NCI-H526 (cell line): ENCODE data around the gene MYOCD.

Experiments used
- DNase-seq, 2 experiments: peaks; one replicate each; lab custom pipeline; 2025; lab: John Stamatoyannopoulos, UW

The MYOCD gene

DNA sequence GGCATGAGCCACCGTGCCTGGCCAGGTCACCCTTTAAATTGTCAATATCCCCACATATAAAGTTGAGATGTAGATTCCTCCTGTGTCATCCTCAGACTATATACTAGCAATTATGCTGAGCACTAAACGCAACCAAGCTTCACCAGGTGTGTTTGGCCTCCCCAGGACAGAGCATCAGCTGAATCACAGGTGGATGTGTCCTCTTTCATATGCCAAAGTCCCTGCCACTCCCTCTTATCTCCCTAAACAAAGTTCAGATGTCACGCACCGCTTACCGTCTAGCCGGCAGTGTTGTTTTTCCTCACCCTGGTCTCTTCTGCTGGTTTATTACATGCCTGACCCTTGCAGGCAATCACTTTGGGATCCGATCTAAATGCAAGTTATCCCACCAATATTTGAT is 79.8 kb downstream of the MYOCD start:
- no peak for DNase-seq

DNA sequence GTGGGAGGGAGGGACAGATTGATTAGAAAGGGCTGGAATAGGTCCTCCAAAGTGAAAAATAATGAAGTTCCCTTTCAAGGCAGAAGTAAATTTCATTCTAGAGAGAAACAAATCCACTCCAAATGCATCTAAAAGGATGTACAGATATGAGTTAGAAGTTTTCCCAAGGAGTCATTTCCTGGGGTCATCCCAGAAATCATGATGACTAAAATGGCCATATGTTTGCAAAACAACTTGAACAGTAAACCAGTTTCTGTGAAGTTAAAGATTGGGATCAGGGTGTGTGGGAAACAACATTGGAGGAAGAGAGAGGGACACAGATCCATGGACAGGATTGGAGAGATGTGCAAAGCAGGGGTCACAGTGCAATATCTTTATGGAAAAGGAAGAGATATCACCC is 91.1 kb downstream of the MYOCD start:
- DNase-seq: no peak

DNA sequence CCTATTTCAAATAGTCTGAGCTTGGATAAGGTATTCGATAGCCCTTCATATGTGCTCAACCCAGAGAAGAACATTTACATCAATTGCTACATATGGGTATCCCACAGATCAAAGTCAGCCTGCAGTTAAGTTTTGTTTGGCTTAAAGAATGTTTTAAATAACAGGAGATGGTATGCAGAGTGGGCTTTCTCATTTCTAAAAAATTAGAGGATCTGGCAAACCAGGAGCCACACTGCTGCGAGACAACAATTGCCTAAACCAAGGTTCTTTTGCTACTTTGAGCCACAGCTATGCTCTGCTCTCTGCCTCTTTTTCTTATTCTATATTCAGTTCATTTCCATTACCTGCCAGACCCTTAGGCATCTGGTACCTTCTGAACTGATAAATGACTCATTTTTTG is 93.4 kb downstream of the MYOCD start:
- DNase-seq: no peak

DNA sequence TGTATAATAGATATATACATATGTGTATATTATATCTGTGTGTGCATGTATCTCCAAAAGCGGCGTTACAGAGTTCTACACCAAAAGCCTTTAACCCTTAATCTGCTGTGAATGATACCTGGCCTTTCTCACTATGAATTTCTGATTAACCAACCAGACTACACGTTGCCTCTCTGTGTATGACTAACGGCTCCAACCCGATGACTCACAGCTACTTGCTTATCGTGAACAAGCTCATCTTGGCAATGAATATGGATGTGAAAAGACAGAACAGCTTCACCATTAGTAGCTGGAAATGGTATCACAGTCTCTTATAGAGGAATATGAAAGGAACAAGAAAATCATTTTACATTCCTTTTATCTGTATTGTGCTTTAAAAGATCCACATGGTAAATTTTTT is 99.9 kb downstream of the MYOCD start:
- no peak for DNase-seq

DNA sequence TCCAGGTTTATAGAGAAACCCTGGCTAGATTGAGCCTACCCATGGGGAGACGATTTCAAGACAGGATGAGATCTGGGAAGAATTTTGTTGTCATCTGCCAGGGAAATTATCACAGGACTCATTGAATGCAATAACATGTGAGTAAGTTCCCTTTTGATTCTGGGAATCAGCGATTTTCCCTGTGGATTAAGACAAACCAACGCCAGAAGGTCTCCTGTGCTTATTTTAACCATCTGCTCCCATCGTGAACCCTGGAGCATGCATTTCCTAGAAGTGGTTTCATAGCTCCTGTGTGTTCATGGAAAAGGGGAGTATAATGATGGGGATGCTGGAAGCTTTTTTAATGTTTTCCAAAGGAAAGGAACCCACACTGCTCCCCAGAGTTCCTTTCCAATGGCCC is 102.6 kb downstream of the MYOCD start:
- no peak for DNase-seq

DNA sequence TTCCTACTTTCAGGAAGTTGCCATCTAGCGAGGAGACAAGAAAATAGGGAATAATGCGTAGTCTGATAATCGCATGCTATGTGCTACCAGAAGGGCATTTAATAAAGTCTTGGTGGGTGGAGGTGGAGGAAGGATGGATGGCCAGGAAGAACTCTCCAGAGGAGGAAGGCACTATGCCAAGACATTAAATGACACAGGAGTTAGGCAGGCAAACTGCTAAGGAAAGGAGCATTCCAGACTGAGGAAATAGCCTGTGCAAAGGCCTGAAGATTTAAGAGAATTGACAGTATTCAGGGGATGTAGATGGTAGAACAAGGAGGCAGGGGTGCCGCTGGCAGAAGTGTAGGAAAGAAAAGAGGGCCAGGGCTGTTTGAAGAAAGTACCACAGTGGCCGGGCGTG is 104.3 kb downstream of the MYOCD start:
- DNase-seq: no peak

DNA sequence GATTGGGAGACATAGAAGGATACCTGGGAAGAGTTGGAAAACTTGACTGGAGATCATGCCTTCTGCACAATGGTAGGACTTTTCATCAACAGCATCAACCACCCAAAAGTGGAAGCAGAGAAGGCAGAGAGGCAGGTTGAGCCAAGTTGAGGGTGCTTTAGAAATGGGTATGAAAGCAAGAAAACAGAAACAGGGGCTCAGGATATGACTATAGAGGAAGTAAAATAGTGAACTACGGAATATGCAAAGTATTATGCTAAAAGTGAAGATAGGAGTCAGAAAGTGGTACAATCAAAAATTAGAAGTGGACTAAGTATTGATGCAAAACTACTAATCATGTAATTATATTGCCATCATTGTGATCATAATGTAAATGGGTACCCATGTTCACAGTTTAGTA is 107.5 kb downstream of the MYOCD start:
- DNase-seq: no peak

DNA sequence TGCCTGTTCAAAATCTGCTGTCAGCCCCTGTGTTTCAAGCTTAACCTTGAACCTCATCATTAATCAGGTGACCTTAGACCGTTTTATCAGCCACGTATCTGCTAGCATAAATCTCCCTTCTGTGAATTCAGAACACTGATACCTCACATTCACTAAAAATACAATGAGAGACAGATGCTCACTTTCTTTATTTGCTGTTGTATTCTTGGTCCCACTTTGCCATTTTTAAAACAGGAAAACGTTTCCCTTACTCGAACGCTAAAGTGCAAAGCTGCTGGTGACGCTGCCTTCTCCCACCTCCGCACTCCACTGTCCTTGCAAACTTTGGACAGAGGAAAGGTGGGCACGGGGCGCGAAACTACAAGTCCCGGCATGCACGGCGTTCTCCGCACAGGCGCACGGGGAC is 123.4 kb downstream of the MYOCD start:
- DNase-seq: no peak

DNA sequence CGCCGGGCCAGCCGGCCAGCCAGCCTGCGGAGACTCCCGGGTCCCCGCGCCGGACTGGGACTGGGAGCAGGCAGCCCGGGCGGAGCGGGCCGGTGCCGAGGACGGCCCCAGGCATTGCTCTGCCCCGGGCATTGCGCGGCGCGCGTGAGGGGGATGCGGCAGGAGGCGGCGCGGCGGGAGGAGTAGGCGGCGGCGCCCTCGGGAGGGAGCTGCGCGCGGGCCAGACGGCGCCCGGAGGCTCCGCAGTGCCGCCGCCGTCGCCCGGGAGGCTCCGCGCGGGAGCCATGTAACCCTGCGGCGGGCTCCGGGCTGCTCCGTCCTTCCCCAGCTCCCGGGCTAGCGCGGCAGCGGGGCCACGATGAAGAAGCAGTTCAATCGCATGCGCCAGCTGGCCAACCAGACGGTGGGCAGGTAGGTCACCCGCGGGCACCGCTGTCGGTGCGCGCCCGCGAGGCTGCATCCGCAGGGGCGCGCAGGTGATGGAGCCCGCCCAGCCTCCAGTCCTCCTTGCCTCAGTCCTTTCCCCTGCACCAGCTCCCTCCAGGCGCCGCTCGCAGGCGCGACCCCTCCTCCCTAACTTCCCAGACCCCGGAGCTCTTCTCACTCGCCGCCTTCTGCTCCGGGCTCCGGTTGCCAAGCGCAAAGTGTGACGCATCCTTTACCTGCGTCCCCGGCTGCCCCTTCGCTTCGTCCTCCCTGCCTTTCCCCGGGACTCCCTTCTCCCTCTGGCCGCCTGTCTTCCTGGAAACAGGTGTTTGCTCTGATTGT is 124.0 kb downstream of the MYOCD start, which contains the start of gene ARHGAP44:
Gene ARHGAP44 (plus strand): TSS at position 18 of the 768 bp plus-strand sequence. CDS start 341 bp downstream, at position 359.
- peak in 1 of 2 experiments; percentile 67 for DNase-seq

DNA sequence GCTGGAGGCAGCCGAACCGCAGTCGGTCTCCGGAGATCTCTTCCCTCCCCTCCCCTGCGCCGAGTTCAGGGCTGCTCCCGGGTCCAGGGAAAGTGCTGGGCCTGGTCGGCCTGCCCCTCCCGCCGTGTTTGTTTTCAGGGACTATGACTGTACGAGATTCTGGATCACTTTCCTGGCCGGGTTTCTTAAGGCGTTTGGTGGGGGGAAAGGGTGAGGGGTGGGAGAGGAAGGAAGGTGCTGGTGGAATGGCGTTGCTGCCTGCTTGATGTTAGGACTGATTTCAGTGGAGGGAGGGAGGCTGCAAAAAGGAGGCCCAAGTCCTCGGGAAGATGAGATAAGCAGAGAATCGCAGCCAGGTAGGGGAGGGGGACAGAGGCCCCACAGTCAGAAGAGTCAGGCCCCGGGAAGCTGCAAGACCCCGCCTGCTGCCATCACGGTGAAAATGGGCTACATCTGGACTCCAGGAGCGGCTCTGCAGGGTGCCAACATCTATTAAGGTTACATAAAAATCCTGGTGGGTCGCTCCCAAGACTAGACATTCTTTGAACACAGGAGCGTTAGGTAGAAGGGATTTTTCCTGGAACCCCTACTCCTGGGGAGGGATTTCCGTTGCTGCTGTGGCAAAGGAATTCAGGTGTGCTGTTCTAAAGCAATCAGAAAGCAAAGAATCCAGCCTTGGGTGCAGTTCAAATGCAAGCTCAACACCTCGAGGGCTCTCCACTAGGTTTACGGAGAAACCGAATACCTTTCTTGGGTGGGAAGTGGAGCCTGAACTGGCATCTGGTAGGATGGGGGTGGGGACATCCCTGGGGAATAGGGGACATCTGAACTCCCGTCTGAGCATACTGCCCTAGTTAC is 124.8 kb downstream of the MYOCD start:
- no peak for DNase-seq

DNA sequence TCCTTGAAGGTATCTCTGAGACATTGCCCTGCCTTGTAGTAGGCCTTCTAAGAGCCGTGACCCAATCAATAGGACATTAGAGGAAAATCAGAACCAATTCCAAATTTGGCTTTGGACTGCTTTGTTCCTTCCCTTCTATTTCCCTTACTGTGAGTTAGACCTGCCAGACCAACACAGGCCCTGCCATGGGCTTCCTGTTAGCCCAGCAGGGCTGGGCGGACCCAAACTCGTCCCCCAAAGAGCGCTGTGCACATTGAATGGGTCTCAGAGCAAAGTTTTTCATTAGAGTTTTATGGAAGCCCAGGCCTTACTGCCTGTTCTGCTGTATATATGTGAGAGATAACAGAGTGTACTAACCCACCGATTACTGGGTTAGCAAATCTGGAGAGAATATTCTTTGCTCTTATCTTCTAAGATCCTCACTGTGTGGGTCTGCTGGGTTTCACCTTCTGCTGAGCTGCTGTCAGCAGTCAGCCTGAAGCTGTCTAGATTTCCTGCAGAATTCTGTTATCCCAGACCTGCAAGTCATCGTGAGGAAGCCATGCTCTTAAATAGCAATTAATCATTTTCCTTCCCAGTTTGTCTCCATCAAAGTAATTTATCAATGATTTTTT is 129.3 kb downstream of the MYOCD start:
- no peak for DNase-seq

DNA sequence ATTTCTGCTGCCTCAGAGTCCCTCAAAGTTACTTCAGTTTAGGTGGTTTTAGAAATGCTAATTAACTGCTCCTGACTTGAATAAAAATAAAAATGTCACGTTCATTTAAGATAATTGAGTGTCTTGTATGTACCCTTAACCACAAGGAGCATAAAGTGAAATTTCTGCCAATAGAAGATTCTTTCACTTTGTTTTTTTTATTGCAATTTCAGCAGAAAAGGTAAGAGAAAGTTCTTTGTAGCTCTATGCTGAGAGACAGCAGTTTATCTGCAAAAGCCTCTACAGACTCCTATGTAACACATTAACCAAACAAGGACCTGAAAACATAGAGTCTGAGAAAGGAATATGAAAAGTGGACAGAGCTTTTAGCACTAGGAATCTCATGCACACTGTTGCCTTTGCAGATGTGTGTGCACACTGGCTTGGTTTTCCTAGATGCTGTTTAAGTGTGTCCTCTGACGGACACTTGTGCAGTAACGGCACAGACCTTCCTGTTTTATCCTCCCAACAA is 135.2 kb downstream of the MYOCD start:
- no peak for DNase-seq

DNA sequence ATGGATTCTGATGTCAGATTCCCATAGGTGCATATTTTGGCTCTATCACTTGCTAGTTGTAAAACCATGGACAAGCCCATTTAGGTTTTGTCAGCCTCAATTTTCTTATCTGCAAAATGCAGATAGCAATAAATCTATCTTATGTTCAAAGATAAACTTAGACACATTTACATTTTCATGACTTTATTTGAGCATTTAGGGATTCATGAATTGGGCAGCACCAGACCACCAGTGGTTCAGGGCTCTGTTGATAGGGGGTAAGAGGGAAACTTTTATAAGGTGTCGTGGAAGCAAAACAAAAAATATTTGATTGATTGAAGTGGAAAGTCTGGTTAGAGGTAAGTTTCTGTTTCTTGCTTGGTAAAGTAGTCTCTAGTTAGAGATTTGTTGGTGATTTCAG is 140.9 kb downstream of the MYOCD start:
- DNase-seq: no peak

DNA sequence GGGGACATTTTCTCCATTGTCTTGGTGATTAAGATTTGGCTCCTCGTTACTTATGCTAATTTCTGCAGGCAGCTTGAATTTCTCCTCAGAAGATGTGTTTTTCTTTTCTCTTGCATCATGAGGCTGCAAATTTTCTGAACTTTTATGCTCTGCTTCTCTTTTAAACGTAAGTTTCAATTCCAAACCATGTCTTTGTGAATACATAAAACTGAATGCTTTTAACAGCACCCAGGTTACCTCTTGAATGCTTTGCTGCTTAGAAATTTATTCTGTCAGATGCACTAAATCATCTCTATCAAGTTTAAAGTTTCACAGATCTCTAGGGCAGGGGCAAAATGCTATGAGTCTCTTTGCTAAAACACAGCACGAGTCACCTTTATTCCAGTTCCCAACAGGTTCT is 143.0 kb downstream of the MYOCD start:
- no peak for DNase-seq

DNA sequence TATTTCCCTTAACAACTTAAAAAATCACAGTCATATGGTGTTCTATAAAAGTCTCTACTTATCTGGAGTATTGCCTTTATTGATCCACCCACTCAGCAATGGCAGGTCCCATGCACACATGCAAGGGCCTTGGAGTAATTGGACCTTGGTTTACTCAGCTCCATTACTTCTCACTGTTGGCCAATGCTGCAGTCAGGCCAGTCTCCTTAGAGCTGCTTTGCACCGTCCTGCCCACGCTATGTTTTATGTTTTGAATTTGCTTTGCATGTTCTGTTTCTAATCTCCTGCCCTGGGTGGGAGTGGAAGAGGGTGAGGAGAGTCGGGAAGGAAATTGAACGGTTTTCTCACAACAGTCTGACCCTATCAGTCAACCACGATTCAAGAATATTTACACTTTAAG is 147.2 kb downstream of the MYOCD start:
- peak in 1 of 2 experiments; percentile 17 for DNase-seq

DNA sequence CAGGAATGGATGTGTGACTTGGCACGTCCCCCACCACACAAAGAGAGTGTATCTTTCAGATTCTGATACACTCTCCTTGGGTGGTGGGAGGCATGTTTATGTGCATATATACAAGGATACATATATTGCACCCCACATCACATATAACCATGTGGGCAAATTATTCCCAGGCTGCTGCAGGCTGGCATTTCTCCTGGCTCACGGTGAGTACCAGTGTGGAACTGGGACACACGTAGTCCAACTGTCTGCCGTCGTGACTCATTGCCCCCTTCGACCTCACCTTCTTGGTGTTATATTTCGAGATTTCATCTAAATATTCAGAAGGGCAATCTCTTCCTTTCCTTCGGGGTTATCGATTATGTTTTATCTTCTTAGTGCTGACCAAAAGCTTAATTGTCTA is 148.0 kb downstream of the MYOCD start:
- DNase-seq: no peak

DNA sequence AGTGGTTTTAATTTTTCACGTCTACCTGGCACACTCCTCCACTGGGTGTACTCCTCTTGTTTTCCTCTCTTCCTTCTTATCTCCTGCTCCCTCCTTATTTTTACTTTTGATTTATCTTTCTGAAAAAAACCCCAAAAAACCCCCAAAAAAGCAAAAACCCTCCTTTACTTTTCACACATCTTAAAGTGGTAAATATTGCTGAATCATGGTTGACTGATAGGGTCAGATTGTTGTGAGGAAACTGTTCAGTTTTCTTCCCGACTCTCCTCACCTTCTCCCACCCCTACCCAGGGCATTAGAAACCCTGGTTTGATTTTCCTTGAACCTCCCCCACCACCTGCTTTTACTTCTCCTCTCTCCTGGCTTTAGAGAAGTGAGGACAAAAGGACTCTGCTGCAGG is 149.0 kb downstream of the MYOCD start:
- no peak for DNase-seq

DNA sequence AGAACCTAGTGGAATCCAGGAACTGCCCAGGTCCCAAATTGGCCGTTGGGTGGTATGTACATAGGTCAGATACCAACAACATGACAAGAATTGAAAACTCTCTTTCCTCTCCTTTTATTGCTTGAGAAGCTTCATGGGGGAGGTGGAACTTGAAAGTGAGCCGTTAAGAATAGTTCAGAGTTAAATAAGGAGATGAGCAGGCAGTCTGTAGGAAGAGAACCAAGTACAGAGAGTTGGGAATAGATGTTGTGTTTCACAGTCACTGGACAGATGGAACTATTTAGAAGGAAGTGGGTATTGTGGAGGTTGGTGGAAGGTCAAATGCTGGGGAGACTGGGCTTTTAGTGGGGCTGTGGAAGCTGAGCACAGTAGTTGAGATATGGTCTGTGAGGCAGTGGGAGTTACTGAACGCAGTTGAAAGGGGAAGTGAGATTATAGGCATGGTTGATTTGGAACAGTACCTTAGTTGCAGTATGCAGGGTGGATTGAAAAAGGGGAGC is 150.0 kb downstream of the MYOCD start:
- DNase-seq: no peak
